Fibroblast of lung (primary cell): Measurements from ENCODE around the gene ZC3HAV1. TPM values are rescaled to one million over a fixed set of nuclear protein-coding genes. Genes with fewer than 3 reads are reported as not detected.
A peak's percentile ranks its signal among the peaks of the same experiment; 100 is the strongest.

Source experiments
- DNase-seq, 2 donors: peaks; one replicate each; pipeline versions ENCODE4 v3.0.0 to v3.0.0-alpha.2; 2010; ENCODE audit warnings: low read depth in 2 of 2
- H2AFZ ChIP-seq: 2 replicates; pipeline ENCODE4 v1.5.1; 2012; ENCODE audit warnings: low read length, control low read depth, inconsistent platforms
- H3K27ac ChIP-seq: 2 replicates; pipeline ENCODE4 v1.5.1; 2011; ENCODE audit warnings: low read length, control low read depth; ENCODE audit not compliant: insufficient read depth
- H3K27me3 ChIP-seq: 2 replicates; pipeline ENCODE4 v1.5.1; 2011; ENCODE audit warnings: mild to moderate bottlenecking, low read length; ENCODE audit not compliant: control insufficient read depth, insufficient read depth
- H3K36me3 ChIP-seq: 2 replicates; pipeline ENCODE4 v1.5.1; 2011; ENCODE audit warnings: low read length; ENCODE audit not compliant: control insufficient read depth, insufficient read depth
- H3K4me1 ChIP-seq: 2 replicates; pipeline ENCODE4 v1.5.1; 2011; ENCODE audit warnings: low read length; ENCODE audit not compliant: control insufficient read depth, insufficient read depth; ENCODE audit errors: extremely low read depth
- H3K4me2 ChIP-seq: 2 replicates; pipeline ENCODE4 v1.5.1; 2011; ENCODE audit warnings: low read length, control low read depth; ENCODE audit not compliant: insufficient read depth; ENCODE audit errors: extremely low read depth
- H3K4me3 ChIP-seq, 4 experiments: fragments of 200-600 bp in 1 of 4; sonication (generic) in 1 of 4; replicated peaks in 1 of 4; 2 replicates each; pipeline ENCODE4 v1.5.1; 2011 to 2016; ENCODE audit warnings: low read length in 4 of 4, low read depth in 3 of 4, mild to moderate bottlenecking in 3 of 4, control low read depth in 2 of 4, inconsistent platforms in 1 of 4, mixed read lengths in 1 of 4; ENCODE audit not compliant: insufficient read depth in 1 of 4; ENCODE audit errors: control extremely low read depth in 1 of 4
- H3K79me2 ChIP-seq: 2 replicates; pipeline ENCODE4 v1.5.1; 2012; ENCODE audit warnings: mild to moderate bottlenecking, low read length, inconsistent platforms; ENCODE audit not compliant: control insufficient read depth, insufficient read depth
- H3K9ac ChIP-seq: 2 replicates; pipeline ENCODE4 v1.5.1; 2011; ENCODE audit warnings: mild to moderate bottlenecking, low read length, control low read depth; ENCODE audit not compliant: insufficient read depth
- H3K9me3 ChIP-seq: 2 replicates; pipeline ENCODE4 v1.5.1; 2012; ENCODE audit warnings: low read depth, low read length; ENCODE audit not compliant: control insufficient read depth, insufficient read depth
- H4K20me1 ChIP-seq: 2 replicates; pipeline ENCODE4 v1.5.1; 2011; ENCODE audit warnings: low read length; ENCODE audit not compliant: control insufficient read depth, insufficient read depth; ENCODE audit errors: extremely low read depth
- CTCF ChIP-seq, 2 donors: IDR thresholded peaks in 1 of 2; conservative IDR thresholded peaks in 1 of 2; 1 replicate in 1 of 2; 2 replicates in 1 of 2; pipeline ENCODE4 v1.5.1; 2011 to 2012; ENCODE audit warnings: low read length in 2 of 2, control low read depth in 1 of 2, inconsistent platforms in 1 of 2, low read depth in 1 of 2, mild to moderate bottlenecking in 1 of 2
- EZH2 ChIP-seq: IDR thresholded peaks from 2 replicates; pipeline ENCODE4 v1.5.1; 2012; ENCODE audit warnings: low read length, control low read depth, mild to moderate bottlenecking; ENCODE audit errors: missing control alignments
- polyA plus RNA-seq, 2 donors: library from polyadenylated mRNA; depleted of rRNA in 1 of 2; stranded (reverse) in 1 of 2; unstranded in 1 of 2; fragments of >200 nt; gene quantifications; 2 replicates each; pipeline ENCODE4 v1.2.1, GENCODE V29; 2011 to 2012; ENCODE audit warnings: missing spikeins in 1 of 2
- total RNA-seq: library from RNA; depleted of rRNA; stranded (reverse); fragments of >200 nt; gene quantifications from 2 replicates; pipeline ENCODE4 v1.2.1, GENCODE V29; 2014

ZC3HAV1 gene
- total and polyA plus RNA-seq, 2 donors (not counting 1 experiment from before 2014, with no cell fraction given): 24.8 to 28.8 TPM

- no peak overlapping the region for H3K4me2 ChIP-seq
- H3K9ac ChIP-seq: no peak overlapping the region
- H3K4me3 ChIP-seq: no peak overlapping the region
- H3K27me3 ChIP-seq: no peaks in the 10 kb centered on the region
- H3K79me2 ChIP-seq: no peaks in the 10 kb centered on the region
- no peak for DNase-seq
- H3K4me1 ChIP-seq: peaks cover 2% of the 10 kb centered on the region
- no peak for TF ChIP-seq CTCF (conservative IDR thresholded peaks at IDR 0.05 in 1 of 2, IDR thresholded peaks at IDR 0.05 in 1 of 2; ENCODE audit: low read depth in 1 of 2, low read length in 2 of 2)
- TF ChIP-seq EZH2: no peak
- H2AFZ ChIP-seq: no peak overlapping the region
- H3K27ac ChIP-seq: no peak overlapping the region
- peaks cover 17% of the 10 kb centered on the region for H3K36me3 ChIP-seq
- no peaks in the 10 kb centered on the region for H3K9me3 ChIP-seq
- H4K20me1 ChIP-seq: no peaks in the 10 kb centered on the region
These were observed 33.4 kb downstream of the ZC3HAV1 start for GRCh38 chr7:139075871-139076686.

- no peaks in the 10 kb centered on the region for H3K9me3 ChIP-seq
- TF ChIP-seq EZH2 (no peak), CTCF (conservative IDR thresholded peaks at IDR 0.05 in 1 of 2, IDR thresholded peaks at IDR 0.05 in 1 of 2; ENCODE audit: low read depth in 1 of 2, low read length in 2 of 2) (peak; percentile 61 to 77)
- no peak overlapping the region for H3K4me3 ChIP-seq
- H3K27me3 ChIP-seq: no peaks in the 10 kb centered on the region
- no peaks in the 10 kb centered on the region for H4K20me1 ChIP-seq
- H3K36me3 ChIP-seq: peaks cover 14% of the 10 kb centered on the region
- H3K79me2 ChIP-seq: no peaks in the 10 kb centered on the region
- peak overlapping the region; percentile 59 for H3K27ac ChIP-seq
- peak; percentile 59 to 89 for DNase-seq
- H2AFZ ChIP-seq: peak overlapping the region; percentile 44
- peak overlapping the region; percentile 25 for H3K4me2 ChIP-seq
- no peak overlapping the region for H3K9ac ChIP-seq
- H3K4me1 ChIP-seq: peaks cover 2% of the 10 kb centered on the region
These were observed 34.4 kb downstream of the ZC3HAV1 start for GRCh38 chr7:139075031-139075652.

- Histone ChIP-seq H3K79me2 (no peaks in the 10 kb centered on the region), H3K9ac (no peak overlapping the region), H3K9me3 (no peaks in the 10 kb centered on the region), H3K4me3 (no peak overlapping the region), H3K36me3 (peaks cover 10% of the 10 kb centered on the region), H3K27me3 (no peaks in the 10 kb centered on the region), H3K27ac (no peak overlapping the region), H4K20me1 (no peaks in the 10 kb centered on the region), H2AFZ (no peak overlapping the region), H3K4me2 (no peak overlapping the region), H3K4me1 (peaks cover 2% of the 10 kb centered on the region)
- no peak for DNase-seq
- no peak for TF ChIP-seq CTCF (conservative IDR thresholded peaks at IDR 0.05 in 1 of 2, IDR thresholded peaks at IDR 0.05 in 1 of 2; ENCODE audit: low read depth in 1 of 2, low read length in 2 of 2)
- TF ChIP-seq EZH2: no peak
These were observed 36.7 kb downstream of the ZC3HAV1 start for GRCh38 chr7:139072796-139073195.
